ENCODE results near the gene HIVEP2.

- TF ChIP-seq CTCF (conservative IDR thresholded peaks at IDR 0.05; ENCODE audit: low read depth, low read length) (no peak), FOS (IDR thresholded peaks at IDR 0.05; ENCODE audit: low read depth, low read length) (no peak), POLR2A (IDR thresholded peaks at IDR 0.05; ENCODE audit: low read depth, low read length) (no peak), USF2 (IDR thresholded peaks at IDR 0.05; ENCODE audit: low read depth, low read length) (no peak), NFE2L2 (IDR thresholded peaks at IDR 0.05; ENCODE audit: low read depth, low read length) (no peak), CHD1 (IDR thresholded peaks at IDR 0.05; ENCODE audit: low read depth, low read length) (no peak), MAFK (IDR thresholded peaks at IDR 0.05; ENCODE audit: low read depth, low read length) (no peak), RAD21 (IDR thresholded peaks at IDR 0.05; ENCODE audit: low read length) (no peak), RCOR1 (IDR thresholded peaks at IDR 0.05; ENCODE audit: insufficient replicate concordance, low read length) (no peak), RFX5 (IDR thresholded peaks at IDR 0.05; ENCODE audit: low read depth, low read length) (no peak), BHLHE40 (IDR thresholded peaks at IDR 0.05; ENCODE audit: low read depth, low read length) (no peak), CEBPB (IDR thresholded peaks at IDR 0.05; ENCODE audit: low read depth, low read length) (no peak), MAZ (IDR thresholded peaks at IDR 0.05; ENCODE audit: borderline replicate concordance, low read depth, low read length) (no peak), ELK1 (IDR thresholded peaks at IDR 0.05; ENCODE audit: borderline replicate concordance, low read depth, low read length) (no peak)
Observed at GRCh38 chr6:142740449-142740848, 204.5 kb downstream of the HIVEP2 start.
